Heart left ventricle (tissue), 16 donors: Measurements from ENCODE around the gene SGK1. TPM values are rescaled to one million over a fixed set of nuclear protein-coding genes. Genes with fewer than 3 reads are reported as not detected.
"Not testable (repeated sequence)": the region's sequence is repeated elsewhere in the genome, so short reads cannot be mapped to it uniquely, and the experiment has no call there.

Source experiments
- ATAC-seq, 4 donors: fragments of 200-7000 bp; cut with Tn5 transposase; one replicate each; pipeline ENCODE4 v1.9.1; 2020 to 2022; ENCODE audit warnings: moderate library complexity in 4 of 4, mild to moderate bottlenecking in 3 of 4, moderate number of reproducible peaks in 1 of 4
- DNase-seq, 5 donors: peaks; one replicate each; pipeline ENCODE4 v3.0.0-alpha.2; 2020
- H3K27ac ChIP-seq, 12 donors: fragments of 200-600 bp; sonication (generic) in 4 of 12; one replicate each; pipeline versions ENCODE4 v1.5.0 to v1.8.0; 2016 to 2022; ENCODE audit warnings: mild to moderate bottlenecking in 2 of 12
- H3K27me3 ChIP-seq, 9 donors: fragments of 200-600 bp; sonication (generic) in 2 of 9; one replicate each; pipeline versions ENCODE4 v1.5.1 to v1.8.0; 2016 to 2022; ENCODE audit warnings: mild to moderate bottlenecking in 3 of 9
- H3K36me3 ChIP-seq, 9 donors: fragments of 200-600 bp; sonication (generic) in 2 of 9; one replicate each; pipeline versions ENCODE4 v1.5.0 to v1.8.0; 2018 to 2022; ENCODE audit warnings: mild to moderate bottlenecking in 2 of 9
- H3K4me1 ChIP-seq, 12 donors: fragments of 200-600 bp; sonication (generic) in 4 of 12; one replicate each; pipeline versions ENCODE4 v1.5.0 to v1.8.0; 2016 to 2022; ENCODE audit warnings: mild to moderate bottlenecking in 3 of 12
- H3K4me3 ChIP-seq, 12 donors: fragments of 200-600 bp; sonication (generic) in 4 of 12; one replicate each; pipeline versions ENCODE4 v1.5.0 to v1.8.0; 2017 to 2022; ENCODE audit warnings: mild to moderate bottlenecking in 9 of 12, moderate library complexity in 4 of 12
- H3K9me3 ChIP-seq, 12 donors: fragments of 200-600 bp; sonication (generic) in 4 of 12; one replicate each; pipeline versions ENCODE4 v1.5.0 to v1.8.0; 2016 to 2022; ENCODE audit warnings: mild to moderate bottlenecking in 1 of 12
- POLR2A ChIP-seq, 2 donors: fragments of 450-650 bp; IDR thresholded peaks; one replicate each; pipeline ENCODE4 v1.6.1; 2017; ENCODE audit warnings: antibody characterized with exemption in 2 of 2, mild to moderate bottlenecking in 2 of 2, moderate library complexity in 2 of 2
- WGBS, 4 donors: extraction: QIAGEN DNeasy Blood & Tissue Kit in 2 of 4; methylation state at CpG; one replicate each; pipeline versions ENCODE4 v1.1.5 to v1.1.7; 2013 to 2018; 5-methylcytosine and 5-hydroxymethylcytosine counted together
- intact Hi-C, 10 donors: fragments of 100-400 bp; cut with DNase I; formaldehyde crosslinking; loops; one replicate each; pipeline versions ENCODE4 v1.11.1 to v1.14.2; 2022
- polyA plus RNA-seq, 2 donors: library from polyadenylated mRNA; stranded (reverse); fragments of 200-250 nt; gene quantifications; one replicate each; pipeline ENCODE4 v1.2.3, GENCODE V29; 2013
- total RNA-seq, 9 donors: library from RNA; depleted of rRNA in 2 of 9; stranded (reverse); fragments of >200 nt in 2 of 9; fragmentation: NEBNext Ultra II Directional in 3 of 9; extraction: Animal tissue kit (Norgen Biotek cat#: 25700) in 3 of 9; gene quantifications; one replicate each; pipeline versions ENCODE4 v1.1.0 to v1.2.4, GENCODE V29; 2016 to 2023
- TF ChIP-seq, protein P1 (sequence below), 12 donors: fragments of 200-600 bp; sonication (generic) in 4 of 12; IDR thresholded peaks; one replicate each; pipeline versions ENCODE4 v1.5.0 to v1.8.0; 2018 to 2022; ENCODE audit warnings: antibody characterized with exemption in 12 of 12, mild to moderate bottlenecking in 5 of 12
- donor health status: ischemic (EF 13 %, LVEDD 7.1; RV severe dilation, severe dysfunction).
- donor health status: healthy with polysubstance abuse.
- donor health status: DM: no; HTN: yes; CAD: no.
- donor health status: DM: no; HTN: no; CAD: no.
- donor health status: ischemic (EF 25% LVEDD 6.9; RV normal size, moderate dysfunction).
- donor health status: ischemic (EF 25% LVEDD 5.7; RV mildly dilated, moderate dysfunction).
- donor health status: healthy.
- donor health status: DM: yes; HTN: yes; CAD: no.
- donor health status: ischemic (EF 35%, LVEDD 5.7; RV mildly dilated, moderate dysfunction).
- donor health status: nonischemic (EF 11% LVEDD 7.7; RV severe dilation, severe dysfunction).
- donor health status: DM: yes; HTN: yes; CAD: no.
- donor health status: PGD.
- donor health status: ischemic (EF 29% LVEDD 5.4; RV normal size, mild dysfunction).
- donor health status: nonischemic (EF 23%, LVEDD 6.1; RV moderate dilation, normal function).

Gene SGK1
- total and polyA plus RNA-seq, 11 donors, result 17.7 to 118 (median 56.7) TPM

- intact Hi-C loops, result no loop called here
Observed at GRCh38 chr6:134328792-134329191, 10.9 kb upstream of the SGK1 start.

GRCh38 chr6:134328138-134328537 is 10.2 kb upstream of the SGK1 start:
- no peak for ATAC-seq
- TF ChIP-seq, protein P1, sequence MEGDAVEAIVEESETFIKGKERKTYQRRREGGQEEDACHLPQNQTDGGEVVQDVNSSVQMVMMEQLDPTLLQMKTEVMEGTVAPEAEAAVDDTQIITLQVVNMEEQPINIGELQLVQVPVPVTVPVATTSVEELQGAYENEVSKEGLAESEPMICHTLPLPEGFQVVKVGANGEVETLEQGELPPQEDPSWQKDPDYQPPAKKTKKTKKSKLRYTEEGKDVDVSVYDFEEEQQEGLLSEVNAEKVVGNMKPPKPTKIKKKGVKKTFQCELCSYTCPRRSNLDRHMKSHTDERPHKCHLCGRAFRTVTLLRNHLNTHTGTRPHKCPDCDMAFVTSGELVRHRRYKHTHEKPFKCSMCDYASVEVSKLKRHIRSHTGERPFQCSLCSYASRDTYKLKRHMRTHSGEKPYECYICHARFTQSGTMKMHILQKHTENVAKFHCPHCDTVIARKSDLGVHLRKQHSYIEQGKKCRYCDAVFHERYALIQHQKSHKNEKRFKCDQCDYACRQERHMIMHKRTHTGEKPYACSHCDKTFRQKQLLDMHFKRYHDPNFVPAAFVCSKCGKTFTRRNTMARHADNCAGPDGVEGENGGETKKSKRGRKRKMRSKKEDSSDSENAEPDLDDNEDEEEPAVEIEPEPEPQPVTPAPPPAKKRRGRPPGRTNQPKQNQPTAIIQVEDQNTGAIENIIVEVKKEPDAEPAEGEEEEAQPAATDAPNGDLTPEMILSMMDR (IDR thresholded peaks at IDR 0.05), result no peak
- TF ChIP-seq POLR2A (IDR thresholded peaks at IDR 0.05), result no peak
- no peak overlapping the region for H3K27ac ChIP-seq
- H3K4me1 ChIP-seq, result peaks cover 0 to 6% (median 0%) of the 10 kb centered on the region in 12 donors
- no peaks in the 10 kb centered on the region for H3K36me3 ChIP-seq
- H3K9me3 ChIP-seq, result peaks cover 0 to 10% (median 7%) of the 10 kb centered on the region in 12 donors
- no peak overlapping the region for H3K4me3 ChIP-seq
- intact Hi-C loops, result no loop called here
- WGBS, 4 donors, result 94 to 98% (median 96%) methylated on average over 2 of the region's 2 CpGs
- peaks cover 0 to 4% (median 0%) of the 10 kb centered on the region in 9 donors for H3K27me3 ChIP-seq
- DNase-seq, result no peak

More at GRCh38 chr6:134328792-134329191, 10.9 kb upstream of the SGK1 start:
- Histone ChIP-seq H3K27me3 (peaks cover 0 to 3% (median 0%) of the 10 kb centered on the region in 9 donors), H3K4me3 (no peak overlapping the region), H3K4me1 (peaks cover 0 to 6% (median 0%) of the 10 kb centered on the region in 12 donors), H3K9me3 (peaks cover 0 to 10% (median 7%) of the 10 kb centered on the region in 12 donors), H3K36me3 (no peaks in the 10 kb centered on the region), H3K27ac (no peak overlapping the region)
- TF ChIP-seq, protein P1 (IDR thresholded peaks at IDR 0.05), result no peak
- TF ChIP-seq POLR2A (IDR thresholded peaks at IDR 0.05), result no peak
- ATAC-seq (no peak), DNase-seq (no peak)
- 49 to 88% (median 70%) methylated on average over 2 of the region's 2 CpGs for WGBS, 4 donors

- intact Hi-C loops, H3K27ac ChIP-seq, DNase-seq, H3K4me3 ChIP-seq, H3K36me3 ChIP-seq, ATAC-seq, H3K4me1 ChIP-seq, H3K27me3 ChIP-seq: not testable (repeated sequence)
- peaks cover 0 to 10% (median 7%) of the 10 kb centered on the region in 12 donors for H3K9me3 ChIP-seq
- WGBS, 4 donors, result 95 to 99% (median 96%) methylated on average over 4 of the region's 4 CpGs
Observed at GRCh38 chr6:134326192-134326591, 8.3 kb upstream of the SGK1 start.

DNA sequence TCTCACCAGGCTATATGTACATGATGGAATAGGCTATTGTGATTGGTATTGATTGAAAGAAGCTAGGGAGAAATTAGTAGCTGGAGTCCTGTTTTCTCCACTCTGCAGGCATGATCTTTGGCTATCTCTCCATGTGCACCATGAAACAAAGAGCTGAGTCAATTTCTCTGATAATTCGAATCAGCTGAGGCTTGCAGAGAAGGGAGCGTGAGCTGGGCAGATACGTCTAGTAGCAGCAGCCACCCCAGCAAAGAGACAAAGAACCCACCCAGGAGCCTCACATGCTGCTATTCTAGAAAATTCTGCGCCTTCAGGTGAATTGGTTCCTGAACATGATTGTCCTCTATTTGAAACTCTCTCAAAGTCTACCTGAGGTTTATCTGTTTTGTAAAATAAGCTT is 6.9 kb upstream of the SGK1 start:
- DNase-seq, result no peak
- Histone ChIP-seq H3K27ac (no peak overlapping the region), H3K9me3 (peaks cover 0 to 10% (median 7%) of the 10 kb centered on the region in 12 donors), H3K4me3 (no peak overlapping the region), H3K4me1 (no peaks in the 10 kb centered on the region), H3K27me3 (peaks cover 0 to 4% (median 0%) of the 10 kb centered on the region in 9 donors), H3K36me3 (no peaks in the 10 kb centered on the region)
- no peak for ATAC-seq
- intact Hi-C loops, result no loop called here
- WGBS, 4 donors, result 96 to 97% (median 96%) methylated on average over 4 of the region's 4 CpGs
- TF ChIP-seq POLR2A (IDR thresholded peaks at IDR 0.05), result no peak
- TF ChIP-seq, protein P1 (IDR thresholded peaks at IDR 0.05), result no peak

GRCh38 chr6:134324141-134324540 is 6.2 kb upstream of the SGK1 start:
- ATAC-seq, result no peak
- WGBS, 4 donors, result 69 to 79% (median 77%) methylated on average over 5 of the region's 5 CpGs
- TF ChIP-seq, protein P1 (IDR thresholded peaks at IDR 0.05), result no peak

More at GRCh38 chr6:134324141-134324540, 6.2 kb upstream of the SGK1 start:
- Histone ChIP-seq H3K4me3 (no peak overlapping the region), H3K4me1 (no peaks in the 10 kb centered on the region), H3K9me3 (peaks cover 0 to 10% (median 7%) of the 10 kb centered on the region in 12 donors), H3K36me3 (no peaks in the 10 kb centered on the region), H3K27ac (no peak overlapping the region), H3K27me3 (peaks cover 0 to 5% (median 0%) of the 10 kb centered on the region in 9 donors)
- intact Hi-C loops, result no loop called here
- DNase-seq, result no peak
